NCI-H1417 treated with DMSO at 0.1 percent for 48 hours (cell line): ENCODE data around the gene ACAP3.
"Not testable (repeated sequence)": the region's sequence is repeated elsewhere in the genome, so short reads cannot be mapped to it uniquely, and the experiment has no call there.

Experiments
- DNase-seq: peaks from one replicate; lab custom pipeline; 2025; lab: John Stamatoyannopoulos, UW

Gene ACAP3

DNA sequence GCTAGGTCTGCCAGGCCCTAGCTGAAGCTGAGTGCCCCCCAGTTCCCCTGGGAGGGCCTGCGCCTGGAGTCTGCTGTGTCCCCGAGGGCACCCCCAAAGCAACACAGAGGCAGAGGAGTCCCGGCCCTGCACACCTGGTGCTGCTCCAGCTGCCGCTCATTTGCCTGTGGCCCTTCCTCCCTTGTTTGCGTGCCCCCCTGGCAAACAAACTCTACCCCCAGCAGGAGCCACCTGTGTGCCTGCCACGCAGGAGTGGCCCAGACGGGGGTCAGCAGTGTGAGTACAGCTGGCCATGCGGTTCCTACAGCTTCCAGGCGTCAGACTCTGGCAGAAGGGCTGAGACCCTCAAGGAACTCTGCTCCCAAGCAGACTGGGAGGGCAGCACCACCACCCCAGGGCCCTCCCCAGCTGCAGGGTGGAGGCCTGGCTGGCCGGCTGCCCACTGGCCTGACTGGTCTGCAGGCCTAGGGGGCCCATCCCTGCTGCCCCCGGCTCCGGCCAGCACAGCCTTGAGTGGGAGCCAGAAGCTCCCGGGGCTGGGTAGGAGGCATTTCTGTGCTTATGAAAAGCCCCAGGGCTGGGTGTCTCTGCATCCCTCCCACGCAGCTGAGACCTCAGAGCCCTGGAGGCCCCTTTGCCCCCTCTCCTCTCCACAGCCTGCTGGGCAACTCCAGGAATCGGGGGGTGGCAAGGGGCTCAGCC, 22.8 kb upstream of the ACAP3 start:
- no peak for DNase-seq

DNA sequence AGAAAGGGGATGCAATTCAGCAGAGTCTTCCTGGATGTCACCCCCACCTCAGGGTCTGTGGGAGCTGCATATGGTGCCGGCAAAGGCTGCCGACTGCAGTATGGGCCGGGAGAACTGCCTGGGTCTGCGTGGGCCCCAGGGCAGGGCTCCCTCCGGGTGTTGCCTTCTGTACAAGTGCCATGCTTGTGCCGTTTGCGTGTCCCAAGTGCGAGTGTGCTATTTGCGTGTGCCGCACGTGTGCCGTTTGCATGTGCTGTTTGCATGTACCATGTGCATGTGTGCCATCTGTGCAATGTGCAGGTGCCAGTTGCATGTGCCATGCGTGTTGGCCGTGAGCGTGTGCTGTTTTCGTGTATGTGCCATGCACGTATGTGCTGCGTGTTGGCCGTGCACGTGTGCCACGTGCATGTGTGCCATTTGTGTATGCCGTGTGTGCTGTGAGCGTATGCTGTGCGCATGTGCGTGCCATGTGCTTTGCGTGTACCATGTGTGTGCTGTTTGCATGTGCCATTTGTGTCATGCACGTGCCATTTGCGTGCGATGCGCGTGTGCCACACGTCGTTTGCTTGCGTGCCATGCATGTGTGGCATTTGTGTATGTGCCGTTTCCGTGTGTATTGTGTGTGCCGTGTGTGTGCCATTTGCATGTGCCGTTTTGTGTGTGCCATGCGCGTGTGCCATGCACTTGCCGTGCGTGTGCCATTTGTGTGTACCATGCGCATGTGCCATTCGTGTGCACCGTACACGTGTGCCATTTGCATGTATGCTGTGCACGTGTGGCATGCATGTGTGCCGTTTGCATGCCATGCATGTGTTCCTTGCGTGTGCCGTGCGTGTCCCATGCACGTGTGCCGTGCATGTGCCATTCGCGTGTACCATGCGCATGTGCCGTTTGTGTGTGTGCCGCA, 21.8 kb upstream of the ACAP3 start:
- DNase-seq = no peak

DNA sequence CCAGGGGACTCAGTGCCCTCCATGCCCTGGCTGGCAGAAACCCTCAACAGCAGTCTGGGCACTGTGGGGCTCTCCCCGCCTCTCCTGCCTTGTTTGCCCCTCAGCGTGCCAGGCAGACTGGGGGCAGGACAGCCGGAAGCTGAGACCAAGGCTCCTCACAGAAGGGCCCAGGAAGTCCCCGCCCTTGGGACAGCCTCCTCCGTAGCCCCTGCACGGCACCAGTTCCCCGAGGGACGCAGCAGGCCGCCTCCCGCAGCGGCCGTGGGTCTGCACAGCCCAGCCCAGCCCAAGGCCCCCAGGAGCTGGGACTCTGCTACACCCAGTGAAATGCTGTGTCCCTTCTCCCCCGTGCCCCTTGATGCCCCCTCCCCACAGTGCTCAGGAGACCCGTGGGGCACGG, 20.5 kb upstream of the ACAP3 start:
- DNase-seq = no peak

DNA sequence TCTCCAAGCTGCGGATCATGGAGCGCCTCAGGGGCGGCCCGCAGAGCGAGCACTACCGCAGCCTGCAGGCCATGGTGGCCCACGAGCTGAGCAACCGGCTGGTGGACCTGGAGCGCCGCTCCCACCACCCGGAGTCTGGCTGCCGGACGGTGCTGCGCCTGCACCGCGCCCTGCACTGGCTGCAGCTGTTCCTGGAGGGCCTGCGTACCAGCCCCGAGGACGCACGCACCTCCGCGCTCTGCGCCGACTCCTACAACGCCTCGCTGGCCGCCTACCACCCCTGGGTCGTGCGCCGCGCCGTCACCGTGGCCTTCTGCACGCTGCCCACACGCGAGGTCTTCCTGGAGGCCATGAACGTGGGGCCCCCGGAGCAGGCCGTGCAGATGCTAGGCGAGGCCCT, 19.6 kb upstream of the ACAP3 start:
- DNase-seq = no peak

DNA sequence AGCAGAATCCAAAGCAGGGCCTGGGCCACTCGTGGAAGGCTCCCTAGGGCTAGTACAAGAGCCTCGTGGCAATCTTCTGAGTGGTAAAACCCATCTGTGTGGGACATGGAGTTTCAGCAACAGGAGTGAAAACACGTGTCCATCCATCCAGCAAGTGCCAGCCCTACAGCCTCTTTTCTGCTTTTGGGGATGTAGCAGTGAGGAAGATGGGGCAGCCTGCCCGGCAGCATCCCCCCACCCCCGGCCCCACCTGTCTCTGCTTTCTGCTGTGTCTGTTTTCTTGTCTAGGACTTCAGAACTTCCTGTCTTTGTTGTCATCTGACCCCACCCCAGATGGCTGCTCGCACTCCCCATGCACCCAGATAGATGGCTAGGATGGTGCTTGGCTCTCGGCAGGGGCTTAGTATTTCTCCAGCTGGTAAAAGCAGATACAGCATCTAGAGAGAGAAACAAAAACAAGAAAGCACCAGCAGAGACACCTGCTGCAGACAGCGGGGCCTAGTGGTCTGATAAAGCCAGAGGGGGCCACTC, 18.4 kb upstream of the ACAP3 start:
- DNase-seq = no peak

DNA sequence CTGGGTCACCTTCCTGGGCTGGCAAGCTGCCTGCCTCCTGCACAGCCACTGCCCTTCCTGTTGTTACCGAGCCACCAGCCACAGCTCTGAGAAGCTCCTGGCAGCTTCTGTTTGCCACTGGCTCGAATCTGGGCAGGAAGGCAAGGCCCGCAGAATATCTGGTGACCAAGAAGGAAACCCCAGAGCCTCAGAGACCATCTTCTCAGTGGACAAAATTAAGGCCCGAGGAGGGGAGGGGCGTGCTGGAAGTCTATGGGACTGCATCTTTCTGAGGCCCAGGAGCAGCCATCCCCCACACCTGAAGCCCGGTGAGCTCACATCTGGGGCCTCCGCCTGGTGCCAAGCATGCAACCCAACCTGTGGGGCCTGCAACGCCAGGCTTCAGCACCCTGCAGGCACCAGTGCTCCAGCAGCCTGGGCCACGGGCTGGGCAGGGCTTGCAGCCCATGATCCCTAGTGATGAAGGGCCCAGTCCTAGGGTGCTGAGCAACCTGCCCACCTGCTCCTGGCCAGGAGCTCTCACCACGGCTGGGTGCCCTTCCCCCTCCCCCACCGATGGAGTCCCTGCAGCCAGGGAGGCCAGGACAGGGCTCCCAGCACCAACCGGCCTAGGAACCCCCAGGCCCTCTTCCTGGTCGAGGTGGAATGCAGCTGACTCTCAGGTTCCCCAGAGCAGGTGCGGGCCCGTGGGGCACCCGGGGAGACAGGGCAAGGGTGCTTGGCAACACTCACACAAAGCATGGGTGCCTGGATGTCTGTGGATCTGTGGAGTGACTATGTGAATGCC, 17.8 kb upstream of the ACAP3 start:
- DNase-seq = no peak

DNA sequence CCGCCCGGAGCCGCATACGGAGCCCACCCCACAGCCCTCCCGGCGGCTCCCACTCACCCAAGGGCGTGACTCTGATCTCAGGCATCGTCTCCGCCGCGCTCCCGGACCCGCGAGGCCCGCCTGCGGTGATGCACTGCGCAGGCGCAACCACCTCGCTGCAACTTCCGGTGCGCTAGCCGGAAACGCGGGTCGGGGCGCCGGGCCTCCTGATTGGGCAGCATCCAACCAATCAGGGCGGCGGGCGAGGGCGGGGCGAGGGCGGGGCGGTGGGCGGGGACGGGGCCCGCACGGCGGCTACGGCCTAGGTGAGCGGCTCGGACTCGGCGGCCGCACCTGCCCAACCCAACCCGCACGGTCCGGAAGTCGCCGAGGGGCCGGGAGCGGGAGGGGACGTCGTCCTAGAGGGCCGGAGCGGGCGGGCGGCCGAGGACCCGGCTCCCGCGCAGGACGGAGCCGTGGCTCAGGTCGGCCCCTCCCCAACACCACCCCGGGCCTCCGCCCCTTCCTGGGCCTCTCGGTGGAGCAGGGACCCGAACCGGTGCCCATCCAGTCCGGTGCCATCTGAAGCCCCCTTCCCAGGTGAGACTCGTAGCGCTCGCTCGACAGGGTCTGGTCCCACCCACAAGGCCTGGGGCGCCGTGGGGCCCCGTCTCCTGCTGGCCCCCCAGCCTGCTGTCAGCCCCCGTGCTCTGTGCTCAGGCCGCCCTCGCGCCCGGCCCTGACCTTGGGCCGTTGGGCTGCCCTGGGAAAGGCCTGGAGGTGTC, 17.0 kb upstream of the ACAP3 start, which contains the start of the genes CPTP and INTS11:
CPTP (plus strand) TSS at position 279 of the 764 bp plus-strand sequence. CDS start 2,109 bp downstream, outside the sequence.
INTS11 (minus strand) TSS at position 137 of the 764 bp plus-strand sequence; CDS start at position 85, 52 bp downstream.
- DNase-seq = peak; percentile 33

DNA sequence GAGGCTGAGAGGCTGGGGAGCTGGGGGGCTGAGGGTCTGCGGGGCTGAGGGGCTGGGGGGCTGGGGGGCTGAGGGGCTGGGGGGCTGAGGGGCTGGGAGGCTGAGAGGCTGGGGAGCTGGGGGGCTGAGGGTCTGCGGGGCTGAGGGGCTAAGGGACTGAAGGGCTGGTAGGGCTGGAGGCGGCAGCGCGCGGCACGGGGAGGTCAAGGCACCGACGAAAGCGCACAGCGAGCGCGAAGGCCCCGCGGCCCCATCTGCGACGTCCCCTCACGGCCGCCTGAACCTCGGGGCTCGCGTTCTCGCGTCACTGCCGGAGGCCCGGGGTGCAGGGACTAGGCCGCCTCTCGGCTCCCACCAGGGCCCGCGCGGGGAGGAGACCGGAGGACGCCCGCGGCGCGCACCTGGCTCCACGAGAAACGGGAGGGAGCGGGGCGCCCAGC, 16.4 kb upstream of the ACAP3 start:
- DNase-seq = no peak

DNA sequence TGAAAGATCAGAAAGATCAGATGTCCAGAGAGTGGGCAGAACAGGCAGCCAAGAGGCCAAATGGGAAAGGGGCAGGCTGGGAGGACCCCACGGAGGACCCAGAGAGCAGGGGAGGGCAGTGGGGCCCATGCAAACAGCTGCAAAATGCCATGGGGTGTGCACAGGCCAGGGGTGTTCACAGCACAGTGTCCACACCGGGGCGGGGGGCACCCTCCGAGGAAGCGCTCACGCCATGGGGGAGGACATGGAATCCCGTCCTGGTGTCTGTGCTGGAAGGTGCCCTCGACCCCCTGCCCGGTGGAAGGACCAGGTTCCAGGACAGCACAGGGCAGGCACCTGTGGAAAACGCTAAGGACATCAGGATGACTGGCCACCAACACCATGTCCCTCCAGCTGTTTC, 15.2 kb upstream of the ACAP3 start:
- no peak for DNase-seq

DNA sequence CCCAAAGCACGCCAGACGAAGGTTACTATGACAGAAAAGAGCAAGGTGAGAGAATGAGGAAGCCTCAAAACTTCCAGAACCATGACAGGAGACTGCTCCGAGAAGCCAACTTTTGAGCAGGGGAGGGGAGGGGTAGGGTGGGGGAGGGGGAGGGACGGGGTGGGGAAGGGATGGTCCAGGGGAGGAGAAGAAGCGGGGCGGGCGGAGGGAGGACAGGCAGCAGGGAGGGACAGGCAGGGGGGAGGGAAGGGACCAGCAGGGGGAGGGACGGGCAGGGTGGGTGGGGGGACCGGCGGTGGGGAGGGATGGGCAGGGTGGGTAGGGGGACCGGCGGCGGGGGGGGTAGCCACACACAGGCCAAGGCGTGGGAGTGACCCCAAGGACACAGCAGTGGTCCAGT, 14.7 kb upstream of the ACAP3 start:
- DNase-seq = no peak

DNA sequence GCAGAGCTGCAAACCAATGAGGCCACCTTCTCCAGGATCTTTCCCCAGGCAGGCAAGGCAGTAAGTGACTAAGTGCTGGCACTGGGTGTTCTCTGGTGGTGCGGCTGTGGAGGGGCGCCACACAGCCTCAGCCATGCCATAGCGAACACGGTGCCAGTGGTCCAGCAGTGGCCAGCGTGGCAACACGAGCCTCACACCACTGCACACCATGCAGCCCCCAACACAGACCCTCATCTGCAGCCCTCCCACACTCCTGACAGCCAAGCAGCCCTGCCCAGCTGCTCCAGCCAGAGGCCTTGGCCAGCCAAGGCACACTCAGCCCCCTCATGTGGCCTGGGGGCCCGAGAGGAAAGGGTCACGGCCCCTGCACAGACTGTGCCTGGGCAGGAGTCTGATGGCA, 13.7 kb upstream of the ACAP3 start:
- no peak for DNase-seq

DNA sequence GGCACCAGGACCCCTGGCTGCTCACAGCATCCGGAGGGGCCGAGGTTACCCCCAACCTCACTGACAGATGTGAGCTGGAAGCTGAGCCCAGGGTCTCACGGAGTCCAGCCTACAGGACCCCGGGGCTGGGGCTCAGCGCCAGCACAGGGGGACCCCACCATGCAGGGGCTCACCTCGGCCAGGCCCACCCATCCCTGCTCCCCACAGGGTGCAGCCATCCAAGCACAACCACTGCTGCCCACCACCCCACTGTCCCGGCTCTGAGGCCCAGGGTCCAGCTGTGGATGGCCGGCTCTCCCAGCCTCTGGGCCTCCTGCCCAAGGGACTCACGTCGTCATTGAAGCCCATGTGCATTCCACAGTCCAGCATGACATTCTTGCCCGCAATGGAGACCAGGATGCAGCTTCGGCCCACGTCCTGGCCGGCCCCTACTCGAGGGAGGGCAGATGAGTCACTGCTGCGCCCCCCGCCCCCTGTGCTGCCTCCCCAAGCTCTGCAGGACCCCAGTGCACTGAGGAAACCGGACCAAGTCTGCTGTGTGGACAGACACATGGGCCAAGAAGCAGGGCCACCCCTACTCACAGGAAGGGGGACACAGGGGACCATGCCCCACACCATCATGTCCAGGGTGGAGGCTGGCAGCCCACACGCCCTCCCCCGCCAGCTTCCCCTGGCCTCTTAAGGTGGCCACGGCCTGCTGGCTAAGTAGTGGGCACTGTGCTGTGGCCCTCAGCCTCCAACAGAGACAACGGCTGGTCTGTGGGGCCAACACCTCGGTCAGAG, 13.1 kb upstream of the ACAP3 start:
- DNase-seq = no peak

DNA sequence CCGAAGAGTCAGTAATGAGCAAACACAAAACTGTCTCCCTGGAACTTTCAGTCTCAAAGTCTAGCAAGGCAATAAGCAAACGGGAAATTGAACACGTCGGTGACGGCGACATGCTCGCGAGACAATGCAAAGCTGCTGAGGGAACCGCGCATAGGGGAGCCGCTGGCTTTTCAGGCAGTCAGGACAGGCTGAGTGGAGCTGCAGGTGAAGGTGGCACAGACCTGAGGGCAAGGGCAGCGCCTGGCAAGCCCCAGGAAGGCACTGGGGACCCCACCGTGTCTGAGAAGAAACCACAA, 11.9 kb upstream of the ACAP3 start:
- no peak for DNase-seq

DNA sequence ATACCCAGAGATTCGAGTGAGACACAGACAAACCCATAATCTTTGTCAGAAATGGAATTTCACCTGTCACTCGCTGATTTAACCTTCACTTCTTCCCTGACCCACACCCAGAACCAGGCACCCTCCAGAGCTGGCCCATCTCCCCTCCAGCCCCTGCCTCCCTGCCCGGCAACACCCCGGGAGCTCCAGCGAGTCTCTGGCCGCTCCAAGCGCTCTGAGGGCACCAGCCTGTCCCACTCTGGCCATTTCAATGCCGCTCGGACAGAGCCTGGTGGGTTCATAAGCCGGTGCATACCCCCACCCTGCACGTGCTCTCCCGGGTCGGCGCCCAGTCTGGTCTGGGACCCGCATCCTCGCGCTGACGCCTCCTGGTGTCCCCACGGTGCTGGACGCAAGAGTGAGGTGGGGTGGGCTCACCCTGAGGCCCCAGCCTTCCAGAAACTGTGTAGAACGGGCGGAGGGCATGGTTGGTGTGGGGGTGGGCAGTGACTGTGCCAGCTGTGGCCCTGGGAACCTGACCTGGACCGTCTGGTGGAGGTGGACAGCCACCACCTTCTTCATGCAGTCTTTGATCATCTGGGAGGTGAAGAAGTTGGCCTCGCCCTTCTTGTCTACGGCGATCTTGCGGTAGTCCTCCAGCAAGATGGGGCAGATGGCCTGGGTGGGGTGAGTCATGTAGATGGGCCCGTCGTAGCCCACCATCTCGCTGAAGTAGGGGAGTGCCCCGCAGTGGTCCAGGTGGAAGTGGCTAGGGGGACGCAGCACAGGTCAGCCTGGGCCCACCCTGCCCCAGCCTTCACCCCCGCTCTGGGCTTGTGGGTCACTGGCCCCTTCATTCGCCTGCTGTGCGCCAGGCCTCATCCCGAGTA, 11.3 kb upstream of the ACAP3 start:
- DNase-seq = no peak

DNA sequence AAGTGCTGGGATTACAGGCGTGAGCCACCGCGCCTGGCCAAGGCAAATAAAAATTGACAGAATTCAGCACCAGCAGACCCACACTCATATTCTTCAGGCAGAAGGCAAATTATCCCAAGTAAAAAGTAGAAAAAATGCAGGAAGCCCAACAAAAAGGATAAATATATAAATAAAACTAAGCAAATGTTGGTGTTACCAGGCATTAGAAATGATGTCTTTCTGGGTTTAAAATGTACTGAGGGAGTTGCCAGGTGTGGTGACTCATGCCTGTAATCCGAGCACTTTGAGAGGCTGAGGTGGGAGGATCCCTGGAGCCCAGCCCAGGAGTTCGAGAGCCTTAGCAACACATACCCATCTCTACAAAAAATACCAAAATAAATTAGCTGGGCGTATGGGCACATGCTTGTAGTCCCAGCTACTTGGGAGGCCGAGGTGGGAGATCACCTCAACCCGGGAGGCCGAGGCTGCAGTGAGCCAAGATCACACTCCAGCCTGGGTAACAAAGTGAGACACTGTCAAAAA, 10.5 kb upstream of the ACAP3 start:
- no peak for DNase-seq

DNA sequence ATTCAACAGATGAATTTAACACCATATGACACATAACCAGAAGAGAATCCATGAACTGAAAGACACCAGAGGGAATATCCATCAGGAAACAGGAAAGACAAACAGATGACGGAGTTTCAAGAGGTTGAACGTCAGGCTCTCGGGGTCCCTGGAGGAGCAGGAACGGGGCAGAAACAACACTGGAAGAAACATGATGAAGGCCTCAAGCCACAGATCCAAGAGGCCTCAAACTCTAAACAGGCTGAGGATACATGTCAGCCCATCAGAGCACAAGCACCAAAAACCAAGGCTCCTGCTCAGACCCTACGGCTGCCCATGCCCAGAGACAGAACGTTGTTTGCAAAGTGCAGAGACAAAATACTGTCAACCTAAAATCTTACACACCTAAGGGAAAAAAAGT, 9.7 kb upstream of the ACAP3 start:
- no peak for DNase-seq

DNA sequence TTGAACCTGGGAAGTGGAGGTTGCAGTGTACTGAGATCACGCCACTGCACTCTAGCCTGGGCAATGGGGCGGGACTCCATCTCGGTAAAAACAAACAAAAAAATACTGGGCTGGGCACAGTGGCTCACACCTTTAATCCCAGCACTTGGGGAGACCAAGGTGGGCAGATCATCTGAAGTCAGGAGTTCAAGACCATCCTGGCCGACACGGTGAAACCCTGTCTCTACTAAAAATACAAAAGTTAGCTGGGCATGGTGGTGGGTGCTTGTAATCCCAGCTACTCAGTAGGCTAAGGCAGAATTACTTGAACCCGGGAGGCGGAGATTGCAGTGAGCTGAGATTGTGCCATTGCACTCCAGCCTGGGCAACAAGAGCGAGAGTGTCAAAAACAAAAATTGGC, 8.5 kb upstream of the ACAP3 start:
- DNase-seq = not testable (repeated sequence)

DNA sequence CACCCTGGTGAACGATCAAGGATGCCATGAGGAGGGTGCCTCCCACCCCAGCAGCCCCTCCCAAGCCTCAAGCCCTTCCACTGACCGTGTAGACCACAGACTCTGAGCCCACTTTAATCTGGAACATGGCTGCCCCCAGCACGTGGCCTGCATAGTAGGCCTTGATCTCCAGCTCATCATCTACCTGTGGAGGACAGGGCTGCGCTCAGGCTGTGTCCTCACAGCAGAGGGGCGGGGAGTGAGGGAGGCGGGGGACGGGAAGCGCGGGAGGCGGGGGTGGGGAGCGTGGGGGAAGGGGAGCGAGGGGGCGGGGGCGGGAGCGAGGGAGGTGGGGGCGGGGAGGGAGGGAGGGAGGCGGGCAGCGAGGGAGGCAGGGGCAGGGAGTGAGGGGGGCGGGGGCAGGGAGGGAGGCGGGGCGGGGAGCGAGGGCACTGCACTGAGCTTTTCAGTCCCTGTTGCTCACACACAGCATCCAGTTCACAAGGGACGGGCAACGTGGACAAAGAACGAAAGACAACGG, 7.8 kb upstream of the ACAP3 start:
- no peak for DNase-seq

DNA sequence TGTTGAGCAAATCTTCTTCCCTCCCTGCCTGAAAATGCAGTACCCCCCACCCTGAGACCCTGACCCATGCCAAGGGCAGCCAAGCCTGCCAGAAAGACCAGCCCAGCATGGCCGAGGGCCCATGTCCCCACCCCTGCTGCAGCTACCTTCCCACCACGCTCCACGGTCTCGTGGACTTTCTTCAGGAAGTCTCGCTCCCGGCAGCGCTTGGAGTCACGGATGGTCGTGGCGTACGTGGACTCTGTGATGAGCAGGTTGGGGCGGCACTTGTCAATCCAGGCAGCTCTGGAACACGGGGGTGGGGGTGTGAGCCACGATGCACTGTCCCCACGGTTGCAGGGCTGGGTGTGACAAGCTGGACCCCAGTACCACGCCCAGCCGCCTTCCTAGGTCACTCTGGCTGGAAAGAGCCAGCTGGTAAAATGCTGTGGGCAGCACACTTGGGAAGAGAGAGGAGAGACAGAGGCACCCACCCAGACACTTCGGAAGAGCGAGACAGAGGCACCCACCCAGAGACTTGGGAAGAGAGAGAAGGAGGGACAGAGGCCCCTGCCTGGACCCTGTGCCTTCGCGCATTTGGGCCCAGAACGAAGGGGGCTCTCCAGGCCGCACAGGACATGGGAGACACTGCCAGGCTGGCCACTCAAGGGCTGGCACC, 7.1 kb upstream of the ACAP3 start:
- no peak for DNase-seq
